ENCODE data around the gene C1orf21.

Gene C1orf21

DNA sequence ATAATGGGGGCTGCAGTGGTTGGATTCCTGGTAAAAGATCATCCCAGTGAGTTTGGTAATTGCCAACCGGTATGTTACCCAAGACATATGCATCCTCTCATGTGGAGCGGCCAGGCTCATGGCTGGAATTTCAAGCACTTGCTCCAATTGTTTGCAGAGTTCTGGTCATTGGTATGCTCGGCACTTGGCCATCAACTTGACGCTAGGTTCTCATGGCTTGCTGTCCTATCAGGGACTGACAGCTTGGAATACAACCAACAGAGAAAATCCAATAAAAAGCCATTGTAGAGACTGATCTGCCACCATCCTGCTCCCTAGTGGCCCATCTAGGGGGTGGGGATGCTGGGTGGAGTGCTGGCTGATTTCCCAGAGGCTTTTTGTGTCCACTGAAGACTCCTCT lies 247.0 kb downstream of the C1orf21 start:
- no peak overlapping the region for H3K4ac ChIP-seq (ENCODE audit: low read depth, low read length)

DNA sequence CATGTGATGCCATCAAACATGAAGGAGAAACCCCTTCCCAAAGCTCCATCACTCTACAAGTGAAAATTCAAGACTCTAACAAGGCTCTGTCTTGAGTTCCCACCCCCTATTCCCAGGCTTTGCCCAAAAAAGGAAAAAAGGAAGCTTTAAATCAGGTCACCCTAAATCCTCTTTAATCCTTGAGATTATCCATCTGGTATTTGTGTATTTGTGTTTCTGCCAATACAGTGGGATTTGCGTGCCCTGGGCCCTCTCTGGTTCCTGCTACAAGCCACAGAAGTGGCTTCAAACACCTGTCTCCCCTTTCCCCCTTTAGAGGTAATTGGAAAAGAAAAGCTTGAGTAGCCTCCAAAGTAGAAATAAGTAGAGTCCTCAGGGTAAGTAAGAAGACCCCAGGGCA lies 247.5 kb downstream of the C1orf21 start:
- Histone ChIP-seq H3K9ac (ENCODE audit: low read length) (no peak overlapping the region), H3K27me3 (ENCODE audit: insufficient read depth, low read length, poor library complexity) (no peaks in the 10 kb centered on the region), H2BK120ac (ENCODE audit: low read depth, low read length) (no peak overlapping the region), H3K56ac (ENCODE audit: low read length) (no peak overlapping the region), H3K4ac (ENCODE audit: low read depth, low read length) (no peak overlapping the region), H3K4me3 (ENCODE audit: low read length) (no peak overlapping the region), H3K4me2 (ENCODE audit: low read length) (no peak overlapping the region), H2BK15ac (replicated peaks; ENCODE audit: low read depth) (no peak overlapping the region), H3K27ac (ENCODE audit: low read depth, low read length) (no peak overlapping the region), H4K8ac (ENCODE audit: low read depth, low read length) (no peak overlapping the region), H3K36me3 (ENCODE audit: control insufficient read depth, insufficient read depth, low read length) (no peaks in the 10 kb centered on the region), H3K79me1 (ENCODE audit: low read length) (no peaks in the 10 kb centered on the region), H3K18ac (ENCODE audit: low read length) (no peak overlapping the region), H3K4me1 (ENCODE audit: control insufficient read depth, low read depth, low read length) (no peaks in the 10 kb centered on the region), H3K23ac (ENCODE audit: low read length) (no peak overlapping the region), H4K5ac (ENCODE audit: low read length) (no peak overlapping the region), H2AK5ac (ENCODE audit: low read length) (no peak overlapping the region), H2BK5ac (ENCODE audit: low read length) (no peak overlapping the region), H3K79me2 (ENCODE audit: control insufficient read depth, insufficient read depth, low read length) (no peaks in the 10 kb centered on the region)
- no peak for DNase-seq
- no CpG with 5 or more reads among the region's 1 CpG for WGBS (ENCODE audit: extremely low coverage, insufficient coverage, low lambda C conversion rate)

More for the DNA sequence above, 247.0 kb downstream of the C1orf21 start:
- no peak overlapping the region for H2AK5ac ChIP-seq (ENCODE audit: low read length)
- H4K5ac ChIP-seq (ENCODE audit: low read length), result no peak overlapping the region
- no peaks in the 10 kb centered on the region for H3K27me3 ChIP-seq (ENCODE audit: insufficient read depth, low read length, poor library complexity)
- no peaks in the 10 kb centered on the region for H3K79me1 ChIP-seq (ENCODE audit: low read length)
- no peak overlapping the region for H3K9ac ChIP-seq (ENCODE audit: low read length)
- H3K79me2 ChIP-seq (ENCODE audit: control insufficient read depth, insufficient read depth, low read length), result no peaks in the 10 kb centered on the region
- H3K4me1 ChIP-seq (ENCODE audit: control insufficient read depth, low read depth, low read length), result no peaks in the 10 kb centered on the region
- H3K23ac ChIP-seq (ENCODE audit: low read length), result no peak overlapping the region
- peak; percentile 61 for DNase-seq
- H2BK15ac ChIP-seq (replicated peaks; ENCODE audit: low read depth), result no peak overlapping the region
- WGBS (ENCODE audit: extremely low coverage, insufficient coverage, low lambda C conversion rate), result no CpG with 5 or more reads among the region's 4 CpGs
- no peak overlapping the region for H3K4me2 ChIP-seq (ENCODE audit: low read length)
- H3K18ac ChIP-seq (ENCODE audit: low read length), result no peak overlapping the region
- H3K27ac ChIP-seq (ENCODE audit: low read depth, low read length), result no peak overlapping the region
- H2BK5ac ChIP-seq (ENCODE audit: low read length), result no peak overlapping the region
- H3K4me3 ChIP-seq (ENCODE audit: low read length), result no peak overlapping the region
- H3K36me3 ChIP-seq (ENCODE audit: control insufficient read depth, insufficient read depth, low read length), result no peaks in the 10 kb centered on the region
- H4K8ac ChIP-seq (ENCODE audit: low read depth, low read length), result no peak overlapping the region
- no peak overlapping the region for H2BK120ac ChIP-seq (ENCODE audit: low read depth, low read length)
- H3K56ac ChIP-seq (ENCODE audit: low read length), result no peak overlapping the region

DNA sequence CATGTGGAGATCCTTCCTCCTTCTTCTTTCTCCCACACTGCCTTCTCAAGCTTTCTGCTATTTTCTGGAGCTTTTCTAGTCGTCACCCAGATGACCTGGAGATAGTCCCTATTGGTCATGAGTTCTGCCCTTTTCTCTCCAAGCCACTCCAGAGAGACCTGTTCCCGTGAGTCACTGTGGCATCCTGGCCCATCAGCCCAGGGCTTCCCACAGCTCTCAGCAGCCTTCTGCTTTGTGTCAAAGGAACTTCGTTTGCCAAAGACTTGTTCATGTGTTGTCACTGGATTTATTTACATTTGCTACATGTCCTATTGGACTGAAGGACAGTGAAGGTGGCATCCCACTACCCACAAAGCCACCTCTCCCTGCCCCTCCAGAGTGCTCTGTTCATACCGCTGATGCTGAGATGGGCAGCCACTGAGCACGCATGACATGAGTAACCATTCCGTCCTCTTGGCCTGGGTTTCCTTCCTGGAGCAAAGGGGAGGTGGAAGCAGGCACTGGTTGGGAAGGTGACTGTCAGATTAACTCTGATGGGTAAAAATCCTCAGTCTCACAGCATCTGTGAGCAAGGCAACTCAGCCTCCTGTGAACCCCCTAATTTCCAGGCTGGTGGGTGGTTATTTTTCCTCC lies 248.6 kb downstream of the C1orf21 start:
- Histone ChIP-seq H4K5ac (ENCODE audit: low read length) (no peak overlapping the region), H2BK15ac (replicated peaks; ENCODE audit: low read depth) (no peak overlapping the region), H3K4me1 (ENCODE audit: control insufficient read depth, low read depth, low read length) (no peaks in the 10 kb centered on the region)

DNA sequence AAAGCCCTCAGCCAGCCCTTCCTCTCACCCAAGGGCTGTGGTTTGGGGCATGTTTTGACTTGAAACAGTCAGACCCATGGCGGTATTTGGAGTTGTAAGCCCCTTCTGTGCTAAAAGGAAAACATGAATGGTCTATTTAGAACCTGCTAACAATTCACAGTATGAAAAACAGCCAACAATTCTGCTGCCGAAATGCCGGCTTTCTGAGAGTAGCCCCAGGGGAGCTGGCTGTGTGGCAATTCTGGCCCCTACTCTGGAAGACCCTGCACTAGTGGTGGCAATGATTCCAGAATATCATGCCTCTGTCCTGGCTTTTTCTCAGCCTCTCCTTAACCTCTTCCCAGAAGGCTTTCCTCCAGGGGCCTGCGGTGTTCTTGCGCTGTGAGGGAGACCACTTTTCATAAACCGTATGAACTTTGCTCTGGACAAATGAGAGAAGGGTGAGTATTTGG lies 249.2 kb downstream of the C1orf21 start:
- no peak overlapping the region for H3K4me3 ChIP-seq (ENCODE audit: low read length)
- no peak overlapping the region for H3K56ac ChIP-seq (ENCODE audit: low read length)
- H2BK15ac ChIP-seq (replicated peaks; ENCODE audit: low read depth), result no peak overlapping the region
- no peaks in the 10 kb centered on the region for H3K36me3 ChIP-seq (ENCODE audit: control insufficient read depth, insufficient read depth, low read length)
- no peaks in the 10 kb centered on the region for H3K79me1 ChIP-seq (ENCODE audit: low read length)
- H3K4me2 ChIP-seq (ENCODE audit: low read length), result no peak overlapping the region
- no peak overlapping the region for H2BK120ac ChIP-seq (ENCODE audit: low read depth, low read length)
- no CpG with 5 or more reads among the region's 6 CpGs for WGBS (ENCODE audit: extremely low coverage, insufficient coverage, low lambda C conversion rate)
- H3K9ac ChIP-seq (ENCODE audit: low read length), result no peak overlapping the region
- no peak overlapping the region for H4K8ac ChIP-seq (ENCODE audit: low read depth, low read length)
- no peak for DNase-seq
- no peak overlapping the region for H3K23ac ChIP-seq (ENCODE audit: low read length)
- H3K27me3 ChIP-seq (ENCODE audit: insufficient read depth, low read length, poor library complexity), result no peaks in the 10 kb centered on the region
- no peak overlapping the region for H3K27ac ChIP-seq (ENCODE audit: low read depth, low read length)
- no peak overlapping the region for H4K5ac ChIP-seq (ENCODE audit: low read length)
- no peak overlapping the region for H3K4ac ChIP-seq (ENCODE audit: low read depth, low read length)
- no peak overlapping the region for H3K18ac ChIP-seq (ENCODE audit: low read length)
- no peak overlapping the region for H2AK5ac ChIP-seq (ENCODE audit: low read length)
- H3K79me2 ChIP-seq (ENCODE audit: control insufficient read depth, insufficient read depth, low read length), result no peaks in the 10 kb centered on the region
- no peaks in the 10 kb centered on the region for H3K4me1 ChIP-seq (ENCODE audit: control insufficient read depth, low read depth, low read length)
- no peak overlapping the region for H2BK5ac ChIP-seq (ENCODE audit: low read length)

More for the DNA sequence above, 248.6 kb downstream of the C1orf21 start:
- Histone ChIP-seq H2BK120ac (ENCODE audit: low read depth, low read length) (no peak overlapping the region), H3K27ac (ENCODE audit: low read depth, low read length) (no peak overlapping the region), H3K79me2 (ENCODE audit: control insufficient read depth, insufficient read depth, low read length) (no peaks in the 10 kb centered on the region), H3K27me3 (ENCODE audit: insufficient read depth, low read length, poor library complexity) (no peaks in the 10 kb centered on the region), H2AK5ac (ENCODE audit: low read length) (no peak overlapping the region), H3K79me1 (ENCODE audit: low read length) (no peaks in the 10 kb centered on the region), H3K4me2 (ENCODE audit: low read length) (no peak overlapping the region), H3K56ac (ENCODE audit: low read length) (no peak overlapping the region), H2BK5ac (ENCODE audit: low read length) (no peak overlapping the region), H3K23ac (ENCODE audit: low read length) (no peak overlapping the region), H3K4ac (ENCODE audit: low read depth, low read length) (no peak overlapping the region), H3K18ac (ENCODE audit: low read length) (no peak overlapping the region), H3K36me3 (ENCODE audit: control insufficient read depth, insufficient read depth, low read length) (no peaks in the 10 kb centered on the region), H3K4me3 (ENCODE audit: low read length) (no peak overlapping the region), H3K9ac (ENCODE audit: low read length) (no peak overlapping the region), H4K8ac (ENCODE audit: low read depth, low read length) (no peak overlapping the region)
- DNase-seq, result no peak
- no CpG with 5 or more reads among the region's 6 CpGs for whole genome bisulfite sequencing (ENCODE audit: extremely low coverage, insufficient coverage, low lambda C conversion rate)

DNA sequence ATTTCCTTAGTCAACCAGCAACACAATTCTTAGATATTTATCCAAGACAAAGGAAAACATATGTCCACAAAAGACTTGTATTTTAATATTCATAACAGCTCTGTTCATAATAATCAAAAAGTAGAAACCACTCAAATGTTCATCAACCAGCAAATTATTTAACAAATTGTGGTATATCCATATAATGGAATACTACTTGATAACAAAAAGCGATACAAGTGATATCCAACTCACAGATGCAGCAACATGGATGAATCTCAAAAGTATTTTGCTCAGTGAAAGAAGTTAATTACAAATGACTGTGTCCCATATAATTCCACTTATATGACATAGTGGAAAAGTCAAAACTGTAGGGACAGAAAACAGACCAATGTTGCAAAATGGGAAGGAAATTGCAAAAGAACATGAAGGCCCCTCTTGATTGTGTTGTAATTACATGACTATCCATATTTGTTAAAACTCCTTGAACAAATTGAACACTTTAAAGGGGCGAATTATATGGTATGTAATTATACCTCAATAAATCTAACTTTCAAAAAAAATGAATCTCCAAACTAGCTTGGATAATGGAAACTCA lies 250.9 kb downstream of the C1orf21 start:
- DNase-seq, result no peak
- Histone ChIP-seq H3K27me3 (ENCODE audit: insufficient read depth, low read length, poor library complexity) (no peaks in the 10 kb centered on the region), H2BK15ac (replicated peaks; ENCODE audit: low read depth) (no peak overlapping the region), H3K18ac (ENCODE audit: low read length) (no peak overlapping the region), H3K79me1 (ENCODE audit: low read length) (no peaks in the 10 kb centered on the region), H4K8ac (ENCODE audit: low read depth, low read length) (no peak overlapping the region), H2BK120ac (ENCODE audit: low read depth, low read length) (no peak overlapping the region), H2BK5ac (ENCODE audit: low read length) (no peak overlapping the region), H3K36me3 (ENCODE audit: control insufficient read depth, insufficient read depth, low read length) (no peaks in the 10 kb centered on the region), H3K4me1 (ENCODE audit: control insufficient read depth, low read depth, low read length) (no peaks in the 10 kb centered on the region), H3K23ac (ENCODE audit: low read length) (no peak overlapping the region), H3K4me3 (ENCODE audit: low read length) (no peak overlapping the region), H3K79me2 (ENCODE audit: control insufficient read depth, insufficient read depth, low read length) (no peaks in the 10 kb centered on the region), H3K4ac (ENCODE audit: low read depth, low read length) (no peak overlapping the region), H2AK5ac (ENCODE audit: low read length) (no peak overlapping the region), H3K27ac (ENCODE audit: low read depth, low read length) (no peak overlapping the region), H3K9ac (ENCODE audit: low read length) (no peak overlapping the region), H3K4me2 (ENCODE audit: low read length) (no peak overlapping the region), H3K56ac (ENCODE audit: low read length) (no peak overlapping the region), H4K5ac (ENCODE audit: low read length) (no peak overlapping the region)
- no CpG with 5 or more reads among the region's 2 CpGs for WGBS (ENCODE audit: extremely low coverage, insufficient coverage, low lambda C conversion rate)

- H3K23ac ChIP-seq (ENCODE audit: low read length), result no peak overlapping the region
- no peak overlapping the region for H3K4ac ChIP-seq (ENCODE audit: low read depth, low read length)
- no peak overlapping the region for H3K4me3 ChIP-seq (ENCODE audit: low read length)
- H3K18ac ChIP-seq (ENCODE audit: low read length), result no peak overlapping the region
- no peak overlapping the region for H4K5ac ChIP-seq (ENCODE audit: low read length)
- H2BK15ac ChIP-seq (replicated peaks; ENCODE audit: low read depth), result no peak overlapping the region
- DNase-seq, result no peak
- no CpG with 5 or more reads among the region's 2 CpGs for WGBS (ENCODE audit: extremely low coverage, insufficient coverage, low lambda C conversion rate)
- no peaks in the 10 kb centered on the region for H3K4me1 ChIP-seq (ENCODE audit: control insufficient read depth, low read depth, low read length)
- H3K36me3 ChIP-seq (ENCODE audit: control insufficient read depth, insufficient read depth, low read length), result no peaks in the 10 kb centered on the region
- no peak overlapping the region for H3K56ac ChIP-seq (ENCODE audit: low read length)
- no peak overlapping the region for H2AK5ac ChIP-seq (ENCODE audit: low read length)
- no peak overlapping the region for H3K4me2 ChIP-seq (ENCODE audit: low read length)
- H3K79me2 ChIP-seq (ENCODE audit: control insufficient read depth, insufficient read depth, low read length), result no peaks in the 10 kb centered on the region
- no peak overlapping the region for H2BK120ac ChIP-seq (ENCODE audit: low read depth, low read length)
- no peak overlapping the region for H4K8ac ChIP-seq (ENCODE audit: low read depth, low read length)
- H2BK5ac ChIP-seq (ENCODE audit: low read length), result no peak overlapping the region
- H3K9ac ChIP-seq (ENCODE audit: low read length), result no peak overlapping the region
- no peaks in the 10 kb centered on the region for H3K27me3 ChIP-seq (ENCODE audit: insufficient read depth, low read length, poor library complexity)
- H3K79me1 ChIP-seq (ENCODE audit: low read length), result no peaks in the 10 kb centered on the region
- H3K27ac ChIP-seq (ENCODE audit: low read depth, low read length), result no peak overlapping the region
Observed at GRCh38 chr1:184639205-184639604, 252.4 kb downstream of the C1orf21 start.

Measured in mesendoderm (in vitro differentiated cells).